HepG2 (cell line): ENCODE data around the gene FKBP10. TPM values are rescaled to one million over a fixed set of nuclear protein-coding genes. Genes with fewer than 3 reads are reported as not detected.
A peak's percentile ranks its signal among the peaks of the same experiment; 100 is the strongest.

Experiments
- FOXA1 ChIP-seq, 2 experiments: fragments of 450-650 bp in 1 of 2; sonication (generic) in 1 of 2; formaldehyde crosslinking in 1 of 2; IDR thresholded peaks; 2 replicates each; pipeline versions ENCODE4 v1.4.0 to v1.6.1; 2016 to 2020; ENCODE audit warnings: missing genetic modification reagents in 1 of 2
- HNRNPH1 ChIP-seq: fragments of 200-400 bp; formaldehyde crosslinking; optimal IDR thresholded peaks from 2 replicates; pipeline ENCODE3; 2017; ENCODE audit warnings: mild to moderate bottlenecking, low read depth, low read length
- IKZF1 ChIP-seq: fragments of 450-650 bp; IDR thresholded peaks from 2 replicates; pipeline ENCODE4 v1.7.1; 2016
- MEF2D ChIP-seq: sonication (generic); formaldehyde crosslinking; IDR thresholded peaks from 2 replicates; pipeline ENCODE4 v1.5.1; 2020; ENCODE audit warnings: mild to moderate bottlenecking, missing genetic modification reagents
- NR2C2 ChIP-seq: sonication (generic); formaldehyde crosslinking; IDR thresholded peaks from 2 replicates; pipeline ENCODE4 v1.4.0; 2020; ENCODE audit warnings: missing genetic modification reagents, mild to moderate bottlenecking, moderate library complexity, borderline replicate concordance
- TCF12 ChIP-seq, 2 experiments: fragments of 450-650 bp in 1 of 2; sonication (generic) in 1 of 2; formaldehyde crosslinking in 1 of 2; IDR thresholded peaks; 2 replicates each; pipeline versions ENCODE4 v1.6.1 to v1.8.0; 2017 to 2022; ENCODE audit warnings: antibody characterized with exemption in 1 of 2, mild to moderate bottlenecking in 1 of 2, missing genetic modification reagents in 1 of 2, moderate library complexity in 1 of 2
- YEATS2 ChIP-seq: sonication (generic); formaldehyde crosslinking; IDR thresholded peaks from 2 replicates; pipeline ENCODE4 v1.4.0; 2020; ENCODE audit warnings: missing genetic modification reagents, borderline replicate concordance
- ZBTB2 ChIP-seq: sonication (generic); formaldehyde crosslinking; IDR thresholded peaks from 2 replicates; pipeline ENCODE4 v1.8.0; 2022; ENCODE audit warnings: low read depth, missing genetic modification reagents
- ZFYVE20 ChIP-seq: sonication (generic); formaldehyde crosslinking; IDR thresholded peaks from 2 replicates; pipeline ENCODE4 v1.8.0; 2023; ENCODE audit warnings: low read depth, mild to moderate bottlenecking, moderate library complexity, missing genetic modification reagents, borderline replicate concordance
- ZNF24 ChIP-seq: fragments of 450-650 bp; IDR thresholded peaks from 2 replicates; pipeline ENCODE4 v1.6.1; 2017; ENCODE audit warnings: antibody characterized with exemption, mild to moderate bottlenecking
- ZNF274 ChIP-seq: sonication (generic); formaldehyde crosslinking; IDR thresholded peaks from 2 replicates; pipeline ENCODE4 v1.5.1; 2020; ENCODE audit warnings: mild to moderate bottlenecking, missing genetic modification reagents
- ZNF367 ChIP-seq: sonication (generic); formaldehyde crosslinking; IDR thresholded peaks from 2 replicates; pipeline ENCODE4 v1.4.0; 2020; ENCODE audit warnings: missing genetic modification reagents, borderline replicate concordance
- ZNF431 ChIP-seq: sonication (generic); formaldehyde crosslinking; IDR thresholded peaks from 2 replicates; pipeline ENCODE4 v1.9.0; 2022; ENCODE audit warnings: missing genetic modification reagents, low read depth, mild to moderate bottlenecking, borderline replicate concordance
- ZNF766 ChIP-seq: sonication (generic); formaldehyde crosslinking; IDR thresholded peaks from 2 replicates; pipeline ENCODE4 v1.5.0; 2020; ENCODE audit warnings: missing genetic modification reagents, borderline replicate concordance
- ZNF768 ChIP-seq: sonication (generic); formaldehyde crosslinking; IDR thresholded peaks from 2 replicates; pipeline ENCODE4 v1.4.0; 2020; ENCODE audit warnings: missing genetic modification reagents
- ZNF816 ChIP-seq: sonication (generic); formaldehyde crosslinking; IDR thresholded peaks from 2 replicates; pipeline ENCODE4 v1.8.0; 2022; ENCODE audit warnings: missing genetic modification reagents, mild to moderate bottlenecking, borderline replicate concordance
- ZSCAN31 ChIP-seq: sonication (generic); formaldehyde crosslinking; IDR thresholded peaks from 2 replicates; pipeline ENCODE4 v1.5.0; 2020; ENCODE audit warnings: low read depth, mild to moderate bottlenecking, missing genetic modification reagents
- polyA plus RNA-seq, 8 experiments: library from polyadenylated mRNA; depleted of rRNA in 3 of 8; stranded (reverse) in 7 of 8; unstranded in 1 of 8; fragments of >200 nt; fragmentation: Illumina TruSeq in 4 of 8; extraction: Trizol in 4 of 8; gene quantifications; 2 replicates each; pipeline versions ENCODE4 v1.2.1 to v1.2.3, GENCODE V29; 2011 to 2016; ENCODE audit warnings: low read depth in 4 of 8, missing spikeins in 1 of 8, mixed read lengths in 1 of 8; ENCODE audit not compliant: insufficient read depth in 1 of 8
- total RNA-seq, 5 experiments: library from RNA; depleted of rRNA; stranded (reverse); fragments of >200 nt; fragmentation: Illumina TruSeq; extraction: Trizol; gene quantifications; 2 replicates each; pipeline ENCODE4 v1.2.3, GENCODE V29; 2016; ENCODE audit warnings: low read depth in 1 of 5
- TF ChIP-seq, protein P1 (sequence below): sonication (generic); formaldehyde crosslinking; IDR thresholded peaks from 2 replicates; pipeline ENCODE4 v1.4.0; 2020; ENCODE audit warnings: missing genetic modification reagents, borderline replicate concordance
- TF ChIP-seq, protein P2 (sequence below): sonication (generic); formaldehyde crosslinking; IDR thresholded peaks from 2 replicates; pipeline ENCODE4 v1.5.0; 2020; ENCODE audit warnings: missing genetic modification reagents, mild to moderate bottlenecking, borderline replicate concordance
- TF ChIP-seq, protein P3 (sequence below): sonication (generic); formaldehyde crosslinking; conservative IDR thresholded peaks from 2 replicates; pipeline ENCODE4 v1.4.0; 2020; ENCODE audit warnings: missing genetic modification reagents
- TF ChIP-seq, protein P4 (sequence below): sonication (generic); formaldehyde crosslinking; IDR thresholded peaks from 2 replicates; pipeline ENCODE4 v1.5.1; 2020; ENCODE audit warnings: missing genetic modification reagents, mild to moderate bottlenecking, borderline replicate concordance

The FKBP10 gene
- total and polyA plus RNA-seq, 2 of the 13 experiments (the other 11 are each of a cell fraction or from before 2014, with no cell fraction given) = 149 to 573 TPM

- no peak for TF ChIP-seq ZBTB2 (CRISPR knock-in tag)
- TF ChIP-seq, protein P1, sequence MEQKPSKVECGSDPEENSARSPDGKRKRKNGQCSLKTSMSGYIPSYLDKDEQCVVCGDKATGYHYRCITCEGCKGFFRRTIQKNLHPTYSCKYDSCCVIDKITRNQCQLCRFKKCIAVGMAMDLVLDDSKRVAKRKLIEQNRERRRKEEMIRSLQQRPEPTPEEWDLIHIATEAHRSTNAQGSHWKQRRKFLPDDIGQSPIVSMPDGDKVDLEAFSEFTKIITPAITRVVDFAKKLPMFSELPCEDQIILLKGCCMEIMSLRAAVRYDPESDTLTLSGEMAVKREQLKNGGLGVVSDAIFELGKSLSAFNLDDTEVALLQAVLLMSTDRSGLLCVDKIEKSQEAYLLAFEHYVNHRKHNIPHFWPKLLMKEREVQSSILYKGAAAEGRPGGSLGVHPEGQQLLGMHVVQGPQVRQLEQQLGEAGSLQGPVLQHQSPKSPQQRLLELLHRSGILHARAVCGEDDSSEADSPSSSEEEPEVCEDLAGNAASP (CRISPR knock-in tag) = peak; percentile 44
- no peak for TF ChIP-seq ZNF816 (CRISPR knock-in tag)
- TF ChIP-seq, protein P2, sequence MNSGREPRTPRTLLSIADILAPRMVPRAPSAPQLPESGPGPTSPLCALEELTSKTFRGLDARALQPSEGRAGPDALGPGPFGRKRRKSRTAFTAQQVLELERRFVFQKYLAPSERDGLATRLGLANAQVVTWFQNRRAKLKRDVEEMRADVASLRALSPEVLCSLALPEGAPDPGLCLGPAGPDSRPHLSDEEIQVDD (CRISPR knock-in tag) = no peak; the same call in 1 of the 2 replicates
- TF ChIP-seq, protein P3, sequence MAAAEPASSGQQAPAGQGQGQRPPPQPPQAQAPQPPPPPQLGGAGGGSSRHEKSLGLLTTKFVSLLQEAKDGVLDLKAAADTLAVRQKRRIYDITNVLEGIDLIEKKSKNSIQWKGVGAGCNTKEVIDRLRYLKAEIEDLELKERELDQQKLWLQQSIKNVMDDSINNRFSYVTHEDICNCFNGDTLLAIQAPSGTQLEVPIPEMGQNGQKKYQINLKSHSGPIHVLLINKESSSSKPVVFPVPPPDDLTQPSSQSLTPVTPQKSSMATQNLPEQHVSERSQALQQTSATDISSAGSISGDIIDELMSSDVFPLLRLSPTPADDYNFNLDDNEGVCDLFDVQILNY (CRISPR knock-in tag) = no peak
- no peak for TF ChIP-seq ZNF768
- no peak for TF ChIP-seq FOXA1 (IDR thresholded peaks at IDR 0.05)
- TF ChIP-seq FOXA1 (CRISPR knock-in tag; IDR thresholded peaks at IDR 0.05) = peak; percentile 85
- no peak for TF ChIP-seq IKZF1
- no peak for TF ChIP-seq ZNF367 (CRISPR knock-in tag)
- TF ChIP-seq TCF12 (IDR thresholded peaks at IDR 0.05) = no peak
- no peak for TF ChIP-seq TCF12 (CRISPR knock-in tag; IDR thresholded peaks at IDR 0.05)
- TF ChIP-seq NR2C2 (CRISPR knock-in tag) = no peak
- peak; percentile 42; the same call in 1 of the 2 replicates for TF ChIP-seq YEATS2
- TF ChIP-seq ZNF431 (CRISPR knock-in tag) = no peak
- no peak for TF ChIP-seq ZNF24
- no peak for TF ChIP-seq ZSCAN31 (CRISPR knock-in tag)
- no peak for TF ChIP-seq HNRNPH1
- TF ChIP-seq ZFYVE20 = no peak
- TF ChIP-seq, protein P4, sequence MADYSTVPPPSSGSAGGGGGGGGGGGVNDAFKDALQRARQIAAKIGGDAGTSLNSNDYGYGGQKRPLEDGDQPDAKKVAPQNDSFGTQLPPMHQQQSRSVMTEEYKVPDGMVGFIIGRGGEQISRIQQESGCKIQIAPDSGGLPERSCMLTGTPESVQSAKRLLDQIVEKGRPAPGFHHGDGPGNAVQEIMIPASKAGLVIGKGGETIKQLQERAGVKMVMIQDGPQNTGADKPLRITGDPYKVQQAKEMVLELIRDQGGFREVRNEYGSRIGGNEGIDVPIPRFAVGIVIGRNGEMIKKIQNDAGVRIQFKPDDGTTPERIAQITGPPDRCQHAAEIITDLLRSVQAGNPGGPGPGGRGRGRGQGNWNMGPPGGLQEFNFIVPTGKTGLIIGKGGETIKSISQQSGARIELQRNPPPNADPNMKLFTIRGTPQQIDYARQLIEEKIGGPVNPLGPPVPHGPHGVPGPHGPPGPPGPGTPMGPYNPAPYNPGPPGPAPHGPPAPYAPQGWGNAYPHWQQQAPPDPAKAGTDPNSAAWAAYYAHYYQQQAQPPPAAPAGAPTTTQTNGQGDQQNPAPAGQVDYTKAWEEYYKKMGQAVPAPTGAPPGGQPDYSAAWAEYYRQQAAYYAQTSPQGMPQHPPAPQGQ (CRISPR knock-in tag) = no peak
- peak; percentile 1; the same call in 1 of the 2 replicates for TF ChIP-seq MEF2D (CRISPR knock-in tag)
- peak; percentile 27; the same call in 1 of the 2 replicates for TF ChIP-seq ZNF766 (CRISPR knock-in tag)
- 0 out of 2 replicates have a peak, but pooled peaks have one; percentile 38 for TF ChIP-seq ZNF274 (CRISPR knock-in tag)
Observed at GRCh38 chr17:41777574-41778188, 35.1 kb upstream of the FKBP10 start (continued).
